K562 (cell line): ENCODE data around the gene NAXE. TPM values are rescaled to one million over a fixed set of nuclear protein-coding genes. Genes with fewer than 3 reads are reported as not detected.

Experiments
- ATAC-seq: fragments of 200-7000 bp; cut with Tn5 transposase; 3 replicates; pipeline ENCODE4 v1.9.1; 2020; ENCODE audit warnings: moderate library complexity
- BruUV-seq: library from RNA; stranded (reverse); fragments of 400-500 nt; replicated peaks from 2 replicates; lab custom pipeline; 2021; lab: Mats Ljungman, UMichigan
- CTCF ChIA-PET: fragments of 300-600 bp; formaldehyde crosslinking; extraction: SDS; loops from one replicate; lab custom pipeline; 2021; ENCODE audit warnings: low intra/inter-chr PET ratio; lab: Yijun Ruan, JAX
- POLR2A ChIA-PET: fragments of 300-600, 350-650 bp; sonication (Branson Sonifier 250); formaldehyde crosslinking; extraction: SDS; loops from one replicate; lab custom pipeline; 2021; ENCODE audit warnings: antibody characterized with exemption, inconsistent platforms; lab: Yijun Ruan, JAX
- DNase-seq, 4 experiments: peaks; one replicate each; pipeline versions ENCODE4 v3.0.0 to v3.0.0-alpha.2; 2011 to 2018; ENCODE audit warnings: low spot score in 3 of 4, mixed read lengths in 3 of 4; ENCODE audit errors: extremely low read depth in 1 of 4
- FAIRE-seq: peaks from 2 replicates; lab custom pipeline; 2011; peaks lifted over from hg19 to GRCh38; lab: Jason Lieb, UNC
- H2AFZ ChIP-seq: 2 replicates; pipeline ENCODE4 v1.6.0; 2011; ENCODE audit warnings: low read depth, low read length, control low read depth, inconsistent platforms
- H3K27ac ChIP-seq: fragments of 200-600 bp; 3 replicates; pipeline ENCODE4 v1.8.0; 2011; ENCODE audit warnings: low read depth, mild to moderate bottlenecking, control low read depth, inconsistent platforms, low read length, moderate library complexity, mixed read lengths; ENCODE audit errors: extremely low read depth
- H3K27me3 ChIP-seq, 2 experiments: fragments of 300-600 bp in 1 of 2; 2 replicates in 1 of 2; 3 replicates in 1 of 2; pipeline versions ENCODE4 v1.6.0 to v1.8.0; 2011; ENCODE audit warnings: inconsistent platforms in 2 of 2, low read length in 2 of 2, mild to moderate bottlenecking in 1 of 2, mixed read lengths in 1 of 2, moderate library complexity in 1 of 2; ENCODE audit not compliant: control insufficient read depth in 2 of 2, insufficient read depth in 2 of 2
- H3K36me3 ChIP-seq: fragments of 300-600 bp; 3 replicates; pipeline ENCODE4 v1.8.0; 2011; ENCODE audit warnings: mild to moderate bottlenecking, low read length, inconsistent platforms; ENCODE audit not compliant: control insufficient read depth, insufficient read depth
- H3K4me1 ChIP-seq, 2 experiments: fragments of 200-600 bp in 1 of 2; replicated peaks in 1 of 2; 2 replicates in 1 of 2; 3 replicates in 1 of 2; pipeline versions ENCODE4 v1.5.1 to v1.8.0; 2011; ENCODE audit warnings: inconsistent platforms in 2 of 2, low read length in 2 of 2, mild to moderate bottlenecking in 1 of 2, mixed read lengths in 1 of 2, moderate library complexity in 1 of 2; ENCODE audit not compliant: control insufficient read depth in 2 of 2, insufficient read depth in 2 of 2
- H3K4me2 ChIP-seq: 2 replicates; pipeline ENCODE4 v1.6.1; 2011; ENCODE audit warnings: low read length, control low read depth, inconsistent platforms, mixed read lengths; ENCODE audit not compliant: insufficient read depth
- H3K4me3 ChIP-seq: fragments of 200-600 bp; sonication (generic), shearing (Covaris generic); 2 replicates; pipeline ENCODE4 v1.5.1; 2016; ENCODE audit warnings: control low read depth, inconsistent platforms
- H3K79me2 ChIP-seq: fragments of 200-600 bp; 3 replicates; pipeline ENCODE4 v1.8.0; 2011; ENCODE audit warnings: low read length, inconsistent platforms; ENCODE audit not compliant: control insufficient read depth, insufficient read depth
- H3K9ac ChIP-seq, 2 experiments: 2 replicates each; pipeline versions ENCODE4 v1.6.0 to v1.6.1; 2011; ENCODE audit warnings: low read depth in 2 of 2, low read length in 2 of 2, control low read depth in 1 of 2, inconsistent platforms in 1 of 2, mild to moderate bottlenecking in 1 of 2, mixed read lengths in 1 of 2; ENCODE audit not compliant: insufficient read depth in 1 of 2
- H3K9me1 ChIP-seq: one replicate; pipeline ENCODE4 v1.6.0; 2011; ENCODE audit warnings: inconsistent platforms, mild to moderate bottlenecking, low read length, moderate library complexity; ENCODE audit not compliant: control insufficient read depth, insufficient read depth
- H3K9me3 ChIP-seq: replicated peaks from 2 replicates; pipeline ENCODE4 v1.5.1; 2011; ENCODE audit warnings: low read depth, low read length, inconsistent platforms; ENCODE audit not compliant: control insufficient read depth, insufficient read depth
- H4K20me1 ChIP-seq: replicated peaks from 2 replicates; pipeline ENCODE4 v1.6.1; 2011; ENCODE audit warnings: low read length, inconsistent platforms, mixed read lengths; ENCODE audit not compliant: control insufficient read depth, insufficient read depth
- HMGN3 ChIP-seq: IDR thresholded peaks from 2 replicates; pipeline ENCODE4 v1.6.1; 2011; ENCODE audit warnings: borderline replicate concordance, low read depth, mild to moderate bottlenecking, mixed read lengths, low read length; ENCODE audit not compliant: insufficient read length; ENCODE audit errors: extremely low read depth
- MBD2 ChIP-seq: sonication (generic); IDR thresholded peaks from 2 replicates; pipeline ENCODE4 v1.6.1; 2016; ENCODE audit warnings: low read depth, borderline replicate concordance
- NR3C1 ChIP-seq: sonication (generic); formaldehyde crosslinking; IDR thresholded peaks from 2 replicates; pipeline ENCODE4 v1.8.1; 2022; ENCODE audit warnings: missing genetic modification reagents
- POLR2AphosphoS5 ChIP-seq: IDR thresholded peaks from 2 replicates; pipeline ENCODE4 v1.6.1; 2011; ENCODE audit warnings: mild to moderate bottlenecking, low read depth, low read length, moderate library complexity; ENCODE audit not compliant: control insufficient read depth, insufficient read depth
- RAD21 ChIP-seq, 2 experiments: fragments of 250-450 bp in 1 of 2; fragments of 450-650 bp in 1 of 2; sonication (Bioruptor Pico) in 1 of 2; formaldehyde crosslinking in 1 of 2; IDR thresholded peaks in 1 of 2; conservative IDR thresholded peaks in 1 of 2; 2 replicates each; pipeline versions ENCODE4 v1.4.0 to v1.8.0; 2020 to 2022; ENCODE audit warnings: mild to moderate bottlenecking in 2 of 2, moderate library complexity in 1 of 2
- WGBS: fragments of 100-300 bp; shearing (Covaris generic); methylation state at CpG from one replicate; pipeline ENCODE4 v1.1.6; 2016; ENCODE audit warnings: low coverage, mixed read lengths; ENCODE audit not compliant: insufficient coverage; ENCODE audit errors: missing lambda C conversion rate; 5-methylcytosine and 5-hydroxymethylcytosine counted together
- in situ Hi-C: fragments of 300-500 bp; cut with MboI; formaldehyde crosslinking; loops from 4 replicates; pipeline ENCODE4 v1.15.0; 2018; ENCODE audit warnings: inconsistent platforms, mixed read lengths
- intact Hi-C: fragments of 100-400 bp; cut with micrococcal nuclease; formaldehyde crosslinking; loops from 2 replicates; pipeline ENCODE4 v1.14.2; 2022
- polyA plus RNA-seq, 8 experiments: library from polyadenylated mRNA; depleted of rRNA in 4 of 8; stranded (reverse) in 5 of 8; unstranded in 3 of 8; fragments of >200 nt; fragmentation: Nextera tagmentation in 2 of 8; fragmentation: Illumina TruSeq in 1 of 8; extraction: Ambion mirVana in 2 of 8; extraction: Trizol in 1 of 8; gene quantifications; 2 replicates each; pipeline versions ENCODE4 v1.2.1 to v1.2.3, GENCODE V29; 2011 to 2014; ENCODE audit warnings: inconsistent platforms in 1 of 8, missing spikeins in 1 of 8
- total RNA-seq, 7 experiments: library from RNA; depleted of rRNA in 6 of 7; stranded (reverse); fragments of >200 nt in 6 of 7; fragmentation: Illumina TruSeq in 2 of 7; extraction: Trizol in 2 of 7; gene quantifications; 2 replicates each; pipeline versions ENCODE4 v1.2.1 to v1.2.3, GENCODE V29; 2011 to 2021; ENCODE audit warnings: low replicate concordance in 1 of 7
- TF ChIP-seq, protein P1 (sequence below): fragments of 150-350 bp; conservative IDR thresholded peaks from 2 replicates; pipeline ENCODE4 v1.6.1; 2014; ENCODE audit warnings: low read length
- TF ChIP-seq, protein P2 (sequence below), 2 experiments: fragments of 200-800 bp in 1 of 2; sonication (Bioruptor generic) in 1 of 2; sonication (generic) in 1 of 2; formaldehyde crosslinking in 1 of 2; IDR thresholded peaks in 1 of 2; conservative IDR thresholded peaks in 1 of 2; 2 replicates each; pipeline versions ENCODE4 v1.5.0 to v1.6.1; 2016 to 2020; ENCODE audit warnings: missing compliant biosample characterization in 1 of 2, missing genetic modification characterization in 1 of 2, missing genetic modification reagents in 1 of 2
- TF ChIP-seq, protein P3 (sequence below): sonication (generic); formaldehyde crosslinking; IDR thresholded peaks from 2 replicates; pipeline ENCODE4 v1.8.1; 2023; ENCODE audit warnings: mild to moderate bottlenecking, missing genetic modification reagents

Gene NAXE
- total and polyA plus RNA-seq, 9 of the 15 experiments (the other 6 are each of a cell fraction or from before 2014, with no cell fraction given), result 27.3 to 137 (median 90.0) TPM

GRCh38 chr1:156572663-156573018 is 18.9 kb upstream of the NAXE start (continued):
- TF ChIP-seq, protein P1, sequence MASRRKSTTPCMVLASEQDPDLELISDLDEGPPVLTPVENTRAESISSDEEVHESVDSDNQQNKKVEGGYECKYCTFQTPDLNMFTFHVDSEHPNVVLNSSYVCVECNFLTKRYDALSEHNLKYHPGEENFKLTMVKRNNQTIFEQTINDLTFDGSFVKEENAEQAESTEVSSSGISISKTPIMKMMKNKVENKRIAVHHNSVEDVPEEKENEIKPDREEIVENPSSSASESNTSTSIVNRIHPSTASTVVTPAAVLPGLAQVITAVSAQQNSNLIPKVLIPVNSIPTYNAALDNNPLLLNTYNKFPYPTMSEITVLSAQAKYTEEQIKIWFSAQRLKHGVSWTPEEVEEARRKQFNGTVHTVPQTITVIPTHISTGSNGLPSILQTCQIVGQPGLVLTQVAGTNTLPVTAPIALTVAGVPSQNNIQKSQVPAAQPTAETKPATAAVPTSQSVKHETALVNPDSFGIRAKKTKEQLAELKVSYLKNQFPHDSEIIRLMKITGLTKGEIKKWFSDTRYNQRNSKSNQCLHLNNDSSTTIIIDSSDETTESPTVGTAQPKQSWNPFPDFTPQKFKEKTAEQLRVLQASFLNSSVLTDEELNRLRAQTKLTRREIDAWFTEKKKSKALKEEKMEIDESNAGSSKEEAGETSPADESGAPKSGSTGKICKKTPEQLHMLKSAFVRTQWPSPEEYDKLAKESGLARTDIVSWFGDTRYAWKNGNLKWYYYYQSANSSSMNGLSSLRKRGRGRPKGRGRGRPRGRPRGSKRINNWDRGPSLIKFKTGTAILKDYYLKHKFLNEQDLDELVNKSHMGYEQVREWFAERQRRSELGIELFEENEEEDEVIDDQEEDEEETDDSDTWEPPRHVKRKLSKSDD, result no peak
- TF ChIP-seq RAD21 (CRISPR knock-in tag; conservative IDR thresholded peaks at IDR 0.05 in 1 of 2, IDR thresholded peaks at IDR 0.05 in 1 of 2), result no peak

GRCh38 chr1:156574039-156574633 is 17.4 kb upstream of the NAXE start:
- no TSS peak for BruUV-seq
- H3K9me3 ChIP-seq, result no peaks in the 10 kb centered on the region
- DNase-seq (no peak), ATAC-seq (no peak), FAIRE-seq (no peak)
- ChIA-PET POLR2A (interaction anchor here (0.6 to 0.9 kb wide), 2 partner anchors 25 to 28 kb away, joined by 3 read pairs; no protein-coding TSS in a partner anchor), CTCF (no interaction called here)
- H3K27me3 ChIP-seq, result no peaks in the 10 kb centered on the region
- H4K20me1 ChIP-seq, result no peaks in the 10 kb centered on the region
- peaks cover 22% of the 10 kb centered on the region; the same call in 2 of the 3 replicates for H3K79me2 ChIP-seq
- H3K27ac ChIP-seq, result no peak overlapping the region
- no peak overlapping the region for H3K4me3 ChIP-seq
- H3K9me1 ChIP-seq, result peaks cover 8% of the 10 kb centered on the region
- no peaks in the 10 kb centered on the region for H3K36me3 ChIP-seq
- 27% methylated on average over 2 of the region's 2 CpGs for WGBS
- H3K9ac ChIP-seq, result no peak overlapping the region; a peak in 1 of 4 replicates
- H3K4me2 ChIP-seq, result peak overlapping the region; percentile 26; the same call in 1 of the 2 replicates
- H2AFZ ChIP-seq, result peak overlapping the region; percentile 60
- in situ Hi-C loops, result no loop called here
- peaks cover 11 to 19% of the 10 kb centered on the region in 2 experiments for H3K4me1 ChIP-seq
- intact Hi-C loops, result no loop called here
- TF ChIP-seq, protein P1, result no peak
- TF ChIP-seq MBD2, result no peak
- TF ChIP-seq, protein P2, sequence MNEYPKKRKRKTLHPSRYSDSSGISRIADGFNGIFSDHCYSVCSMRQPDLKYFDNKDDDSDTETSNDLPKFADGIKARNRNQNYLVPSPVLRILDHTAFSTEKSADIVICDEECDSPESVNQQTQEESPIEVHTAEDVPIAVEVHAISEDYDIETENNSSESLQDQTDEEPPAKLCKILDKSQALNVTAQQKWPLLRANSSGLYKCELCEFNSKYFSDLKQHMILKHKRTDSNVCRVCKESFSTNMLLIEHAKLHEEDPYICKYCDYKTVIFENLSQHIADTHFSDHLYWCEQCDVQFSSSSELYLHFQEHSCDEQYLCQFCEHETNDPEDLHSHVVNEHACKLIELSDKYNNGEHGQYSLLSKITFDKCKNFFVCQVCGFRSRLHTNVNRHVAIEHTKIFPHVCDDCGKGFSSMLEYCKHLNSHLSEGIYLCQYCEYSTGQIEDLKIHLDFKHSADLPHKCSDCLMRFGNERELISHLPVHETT (CRISPR knock-in tag; conservative IDR thresholded peaks at IDR 0.05 in 1 of 2, IDR thresholded peaks at IDR 0.05 in 1 of 2), result no peak
- TF ChIP-seq HMGN3, result no peak
- TF ChIP-seq, protein P3, sequence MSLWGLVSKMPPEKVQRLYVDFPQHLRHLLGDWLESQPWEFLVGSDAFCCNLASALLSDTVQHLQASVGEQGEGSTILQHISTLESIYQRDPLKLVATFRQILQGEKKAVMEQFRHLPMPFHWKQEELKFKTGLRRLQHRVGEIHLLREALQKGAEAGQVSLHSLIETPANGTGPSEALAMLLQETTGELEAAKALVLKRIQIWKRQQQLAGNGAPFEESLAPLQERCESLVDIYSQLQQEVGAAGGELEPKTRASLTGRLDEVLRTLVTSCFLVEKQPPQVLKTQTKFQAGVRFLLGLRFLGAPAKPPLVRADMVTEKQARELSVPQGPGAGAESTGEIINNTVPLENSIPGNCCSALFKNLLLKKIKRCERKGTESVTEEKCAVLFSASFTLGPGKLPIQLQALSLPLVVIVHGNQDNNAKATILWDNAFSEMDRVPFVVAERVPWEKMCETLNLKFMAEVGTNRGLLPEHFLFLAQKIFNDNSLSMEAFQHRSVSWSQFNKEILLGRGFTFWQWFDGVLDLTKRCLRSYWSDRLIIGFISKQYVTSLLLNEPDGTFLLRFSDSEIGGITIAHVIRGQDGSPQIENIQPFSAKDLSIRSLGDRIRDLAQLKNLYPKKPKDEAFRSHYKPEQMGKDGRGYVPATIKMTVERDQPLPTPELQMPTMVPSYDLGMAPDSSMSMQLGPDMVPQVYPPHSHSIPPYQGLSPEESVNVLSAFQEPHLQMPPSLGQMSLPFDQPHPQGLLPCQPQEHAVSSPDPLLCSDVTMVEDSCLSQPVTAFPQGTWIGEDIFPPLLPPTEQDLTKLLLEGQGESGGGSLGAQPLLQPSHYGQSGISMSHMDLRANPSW (CRISPR knock-in tag), result no peak
- no peak for TF ChIP-seq NR3C1
- no peak for TF ChIP-seq POLR2AphosphoS5
